Sigmoid colon (tissue), 7 donors: Measurements from ENCODE around the gene DPM1. TPM values are rescaled to one million over a fixed set of nuclear protein-coding genes. Genes with fewer than 3 reads are reported as not detected.

Experiments
- DNase-seq: peaks from one replicate; pipeline ENCODE4 v3.0.0-alpha.2; 2019
- H3K27ac ChIP-seq, 4 donors: fragments of 200-600 bp; sonication (generic); one replicate each; pipeline ENCODE4 v1.5.1; 2016 to 2019; ENCODE audit warnings: mild to moderate bottlenecking in 1 of 4
- H3K27me3 ChIP-seq, 3 donors: fragments of 200-600 bp; sonication (generic); one replicate each; pipeline ENCODE4 v1.5.1; 2019; ENCODE audit warnings: mild to moderate bottlenecking in 1 of 3
- H3K36me3 ChIP-seq, 4 donors: fragments of 200-600 bp; sonication (generic); one replicate each; pipeline ENCODE4 v1.5.1; 2016 to 2019
- H3K4me1 ChIP-seq, 4 donors: fragments of 200-600 bp; sonication (generic); one replicate each; pipeline ENCODE4 v1.5.1; 2017 to 2019
- H3K4me3 ChIP-seq, 4 donors: fragments of 200-600 bp; sonication (generic); one replicate each; pipeline ENCODE4 v1.5.1; 2017 to 2019; ENCODE audit warnings: mild to moderate bottlenecking in 2 of 4, moderate library complexity in 1 of 4
- H3K9me3 ChIP-seq, 4 donors: fragments of 200-600 bp in 3 of 4; sonication (generic) in 3 of 4; one replicate each; pipeline versions ENCODE4 v1.5.1 to v1.6.1; 2013 to 2019
- EP300 ChIP-seq, 4 donors: sonication (generic); formaldehyde crosslinking; IDR thresholded peaks; one replicate each; pipeline ENCODE4 v1.6.1; 2017; ENCODE audit warnings: antibody characterized with exemption in 4 of 4
- POLR2A ChIP-seq, 2 donors: fragments of 450-650 bp; IDR thresholded peaks; one replicate each; pipeline ENCODE4 v1.6.1; 2016; ENCODE audit warnings: antibody characterized with exemption in 2 of 2, mild to moderate bottlenecking in 2 of 2, moderate library complexity in 2 of 2
- POLR2AphosphoS5 ChIP-seq, 4 donors: sonication (generic); formaldehyde crosslinking; IDR thresholded peaks; one replicate each; pipeline ENCODE4 v1.6.1; 2017; ENCODE audit warnings: antibody characterized with exemption in 4 of 4
- WGBS, 2 donors: extraction: QIAGEN DNeasy Blood & Tissue Kit; methylation state at CpG; one replicate each; pipeline ENCODE4 v1.1.7; 2013; 5-methylcytosine and 5-hydroxymethylcytosine counted together
- intact Hi-C: fragments of 100-400 bp; cut with DNase I; formaldehyde crosslinking; loops from one replicate; pipeline ENCODE4 v1.15.1; 2023
- polyA plus RNA-seq, 3 donors: library from polyadenylated mRNA; stranded (reverse); fragments of 200-250 nt; gene quantifications; one replicate each; pipeline ENCODE4 v1.2.3, GENCODE V29; 2013
- total RNA-seq, 4 donors: library from RNA; depleted of rRNA; stranded (reverse); fragments of >200 nt; gene quantifications; one replicate each; pipeline ENCODE4 v1.1.0, GENCODE V29; 2016
- TF ChIP-seq, protein P1 (sequence below), 4 experiments: fragments of 450-650 bp in 3 of 4; fragments of 200-600 bp in 1 of 4; IDR thresholded peaks; one replicate each; pipeline ENCODE4 v1.5.1; 2016 to 2019; ENCODE audit warnings: antibody characterized with exemption in 4 of 4, mild to moderate bottlenecking in 3 of 4, moderate library complexity in 2 of 4
- donor health status: healthy with polysubstance abuse.
- donor health status: Bipolar disorder and iron deficiency.
- donor health status: healthy.

DPM1 gene
- total and polyA plus RNA-seq, 7 donors = 45.4 to 94.6 (median 60.4) TPM

GRCh38 chr20:50921803-50922501, 36.4 kb downstream of the DPM1 start:
- intact Hi-C loops = no loop called here
- no peak for DNase-seq
- Histone ChIP-seq H3K9me3 (no peaks in the 10 kb centered on the region), H3K27me3 (no peaks in the 10 kb centered on the region), H3K27ac (peak overlapping the region in 1 of 4 donors; percentile 12), H3K4me3 (no peak overlapping the region), H3K36me3 (no peaks in the 10 kb centered on the region), H3K4me1 (peaks cover 0 to 97% (median 71%) of the 10 kb centered on the region in 4 donors)
- WGBS, 2 donors = 75 to 78% methylated on average over 8 of the region's 8 CpGs
- no peak for TF ChIP-seq POLR2AphosphoS5 (IDR thresholded peaks at IDR 0.05)
- TF ChIP-seq EP300 (IDR thresholded peaks at IDR 0.05) = no peak
- TF ChIP-seq, protein P1, sequence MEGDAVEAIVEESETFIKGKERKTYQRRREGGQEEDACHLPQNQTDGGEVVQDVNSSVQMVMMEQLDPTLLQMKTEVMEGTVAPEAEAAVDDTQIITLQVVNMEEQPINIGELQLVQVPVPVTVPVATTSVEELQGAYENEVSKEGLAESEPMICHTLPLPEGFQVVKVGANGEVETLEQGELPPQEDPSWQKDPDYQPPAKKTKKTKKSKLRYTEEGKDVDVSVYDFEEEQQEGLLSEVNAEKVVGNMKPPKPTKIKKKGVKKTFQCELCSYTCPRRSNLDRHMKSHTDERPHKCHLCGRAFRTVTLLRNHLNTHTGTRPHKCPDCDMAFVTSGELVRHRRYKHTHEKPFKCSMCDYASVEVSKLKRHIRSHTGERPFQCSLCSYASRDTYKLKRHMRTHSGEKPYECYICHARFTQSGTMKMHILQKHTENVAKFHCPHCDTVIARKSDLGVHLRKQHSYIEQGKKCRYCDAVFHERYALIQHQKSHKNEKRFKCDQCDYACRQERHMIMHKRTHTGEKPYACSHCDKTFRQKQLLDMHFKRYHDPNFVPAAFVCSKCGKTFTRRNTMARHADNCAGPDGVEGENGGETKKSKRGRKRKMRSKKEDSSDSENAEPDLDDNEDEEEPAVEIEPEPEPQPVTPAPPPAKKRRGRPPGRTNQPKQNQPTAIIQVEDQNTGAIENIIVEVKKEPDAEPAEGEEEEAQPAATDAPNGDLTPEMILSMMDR (IDR thresholded peaks at IDR 0.05) = no peak
- TF ChIP-seq POLR2A (IDR thresholded peaks at IDR 0.05) = no peak

- intact Hi-C loops = no loop called here
- no peaks in the 10 kb centered on the region for H3K36me3 ChIP-seq
- H3K4me3 ChIP-seq = no peak overlapping the region
- H3K4me1 ChIP-seq = peaks cover 0 to 97% (median 79%) of the 10 kb centered on the region in 4 donors
- H3K9me3 ChIP-seq = no peaks in the 10 kb centered on the region
- DNase-seq = no peak
- TF ChIP-seq EP300 (IDR thresholded peaks at IDR 0.05) = no peak
- TF ChIP-seq, protein P1 (IDR thresholded peaks at IDR 0.05) = no peak
- no peaks in the 10 kb centered on the region for H3K27me3 ChIP-seq
- no peak overlapping the region for H3K27ac ChIP-seq
These were observed 37.3 kb downstream of the DPM1 start for GRCh38 chr20:50920997-50921396.

DNA sequence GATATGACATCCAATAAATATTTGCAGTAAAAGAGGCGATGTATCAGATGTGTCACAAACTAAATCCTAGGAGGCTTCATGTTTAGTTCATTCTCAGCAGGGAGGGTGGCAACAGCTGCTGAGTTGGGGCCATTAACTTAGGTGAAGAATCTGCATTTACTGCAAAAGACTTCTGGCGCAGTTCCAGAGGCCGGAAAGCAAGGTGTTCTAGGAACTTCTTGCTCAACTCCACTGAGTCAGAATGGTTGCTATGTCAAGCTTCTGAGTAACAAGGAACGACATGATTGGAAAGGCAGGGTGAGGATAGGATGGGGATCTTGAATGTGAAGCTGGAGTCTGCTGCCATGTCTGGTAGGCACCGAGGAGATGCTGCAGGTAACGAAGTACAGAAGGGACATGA, 38.8 kb downstream of the DPM1 start:
- H3K9me3 ChIP-seq = no peaks in the 10 kb centered on the region
- H3K36me3 ChIP-seq = no peaks in the 10 kb centered on the region
- no peak for TF ChIP-seq POLR2A (IDR thresholded peaks at IDR 0.05)
- TF ChIP-seq EP300 (IDR thresholded peaks at IDR 0.05) = no peak
- no peak for TF ChIP-seq POLR2AphosphoS5 (IDR thresholded peaks at IDR 0.05)
- TF ChIP-seq, protein P1 (IDR thresholded peaks at IDR 0.05) = no peak
- 63 to 79% methylated on average over 6 of the region's 6 CpGs for WGBS, 2 donors
- intact Hi-C loops = no loop called here
- DNase-seq = peak; percentile 79
- peaks cover 0 to 96% (median 81%) of the 10 kb centered on the region in 4 donors for H3K4me1 ChIP-seq
- H3K4me3 ChIP-seq = no peak overlapping the region
- H3K27ac ChIP-seq = peak overlapping the region in 1 of 4 donors; percentile 37
- no peaks in the 10 kb centered on the region for H3K27me3 ChIP-seq

GRCh38 chr20:50918403-50918802, 39.9 kb downstream of the DPM1 start:
- 59 to 63% methylated on average over 3 of the region's 3 CpGs for WGBS, 2 donors
- H3K4me1 ChIP-seq = peaks cover 0 to 96% (median 85%) of the 10 kb centered on the region in 4 donors

GRCh38 chr20:50916934-50917333, 41.4 kb downstream of the DPM1 start:
- 84 to 85% methylated on average over 3 of the region's 3 CpGs for WGBS, 2 donors
- H3K27me3 ChIP-seq = no peaks in the 10 kb centered on the region
- H3K4me3 ChIP-seq = no peak overlapping the region
- no peak for DNase-seq
- H3K9me3 ChIP-seq = no peaks in the 10 kb centered on the region
- intact Hi-C loops = no loop called here
- peaks cover 0 to 88% (median 82%) of the 10 kb centered on the region in 4 donors for H3K4me1 ChIP-seq
- H3K27ac ChIP-seq = peak overlapping the region in 3 of 4 donors; percentile 10 to 39 (median 22)
- TF ChIP-seq POLR2AphosphoS5 (IDR thresholded peaks at IDR 0.05) = no peak
- TF ChIP-seq EP300 (IDR thresholded peaks at IDR 0.05) = no peak
- TF ChIP-seq, protein P1 (IDR thresholded peaks at IDR 0.05) = no peak
- no peaks in the 10 kb centered on the region for H3K36me3 ChIP-seq

More at GRCh38 chr20:50918403-50918802, 39.9 kb downstream of the DPM1 start:
- H3K36me3 ChIP-seq = no peaks in the 10 kb centered on the region
- peak overlapping the region in 1 of 4 donors; percentile 39 for H3K27ac ChIP-seq
- no peak overlapping the region for H3K4me3 ChIP-seq
- TF ChIP-seq POLR2AphosphoS5 (IDR thresholded peaks at IDR 0.05) = peak in 2 of 4 donors; percentile 10 to 51
- TF ChIP-seq EP300 (IDR thresholded peaks at IDR 0.05) = no peak
- no peaks in the 10 kb centered on the region for H3K9me3 ChIP-seq
- intact Hi-C loops = no loop called here
- no peak for DNase-seq
- H3K27me3 ChIP-seq = no peaks in the 10 kb centered on the region
